IMR-90 (cell line): ENCODE measurements around the gene ALDH1A2. TPM values are rescaled to one million over a fixed set of nuclear protein-coding genes. Genes with fewer than 3 reads are reported as not detected.

ENCODE experiments used
- ATAC-seq: fragments of 200-7000 bp; cut with Tn5 transposase; 2 replicates; pipeline ENCODE4 v1.9.1; 2020; ENCODE audit warnings: low read depth, mild to moderate bottlenecking, moderate library complexity
- BruUV-seq: library from RNA; stranded (reverse); fragments of 400-500 nt; replicated peaks from 2 replicates; lab custom pipeline; 2021; lab: Mats Ljungman, UMichigan
- CTCF ChIA-PET: fragments of 300-600 bp; formaldehyde crosslinking; extraction: SDS; loops from one replicate; lab custom pipeline; 2021; ENCODE audit warnings: antibody characterized with exemption; lab: Yijun Ruan, JAX
- POLR2A ChIA-PET: fragments of 300-600 bp; sonication (Branson Sonifier 250); formaldehyde crosslinking; loops from one replicate; lab custom pipeline; 2022; ENCODE audit warnings: antibody characterized with exemption; ENCODE audit not compliant: unreplicated experiment; lab: Charles Lee
- DNase-seq: peaks from one replicate; pipeline ENCODE4 v3.0.0; 2013
- H2AFZ ChIP-seq: replicated peaks from 2 replicates; pipeline ENCODE3; 2013; ENCODE audit warnings: low read length, mild to moderate bottlenecking; ENCODE audit not compliant: poor library complexity
- H2AK5ac ChIP-seq: 2 replicates; pipeline ENCODE4 v1.6.1; 2013; ENCODE audit warnings: low read depth, low read length, inconsistent platforms
- H2AK9ac ChIP-seq: replicated peaks from 2 replicates; pipeline ENCODE3; 2013; ENCODE audit warnings: mild to moderate bottlenecking, low read depth, low read length, moderate library complexity; ENCODE audit not compliant: poor library complexity
- H2BK120ac ChIP-seq: 2 replicates; pipeline ENCODE4 v1.6.1; 2013; ENCODE audit warnings: low read depth, low read length, inconsistent platforms
- H2BK15ac ChIP-seq: 3 replicates; pipeline ENCODE4 v1.6.1; 2013; ENCODE audit warnings: low read depth, low read length, inconsistent platforms
- H2BK20ac ChIP-seq: 2 replicates; pipeline ENCODE4 v1.6.1; 2013; ENCODE audit warnings: low read depth, mild to moderate bottlenecking, inconsistent platforms, low read length, moderate library complexity
- H2BK5ac ChIP-seq: 2 replicates; pipeline ENCODE4 v1.6.1; 2013; ENCODE audit warnings: mild to moderate bottlenecking, low read depth, low read length, inconsistent platforms; ENCODE audit not compliant: poor library complexity, severe bottlenecking
- H3K14ac ChIP-seq: replicated peaks from 2 replicates; pipeline ENCODE4 v1.6.1; 2013; ENCODE audit warnings: low read depth, low read length, inconsistent platforms
- H3K18ac ChIP-seq: 2 replicates; pipeline ENCODE4 v1.6.1; 2013; ENCODE audit warnings: low read depth, low read length, control low read depth
- H3K23ac ChIP-seq: 2 replicates; pipeline ENCODE4 v1.6.1; 2013; ENCODE audit warnings: low read depth, low read length, inconsistent platforms
- H3K27ac ChIP-seq: 2 replicates; pipeline ENCODE4 v1.5.1; 2013; ENCODE audit warnings: mild to moderate bottlenecking, control low read depth, low read length; ENCODE audit not compliant: insufficient read depth
- H3K27me3 ChIP-seq: 2 replicates; pipeline ENCODE4 v1.6.1; 2013; ENCODE audit warnings: low read length; ENCODE audit not compliant: control insufficient read depth, insufficient read depth
- H3K36me3 ChIP-seq: 2 replicates; pipeline ENCODE4 v1.6.1; 2013; ENCODE audit warnings: low read length, mixed read lengths; ENCODE audit not compliant: control insufficient read depth, insufficient read depth
- H3K4ac ChIP-seq: 2 replicates; pipeline ENCODE4 v1.6.1; 2013; ENCODE audit warnings: low read depth, low read length, inconsistent platforms
- H3K4me1 ChIP-seq: 2 replicates; pipeline ENCODE4 v1.6.1; 2013; ENCODE audit warnings: low read length, mixed read lengths; ENCODE audit not compliant: control insufficient read depth, insufficient read depth
- H3K4me2 ChIP-seq: 2 replicates; pipeline ENCODE4 v1.6.1; 2013; ENCODE audit warnings: low read depth, mild to moderate bottlenecking, control low read depth, low read length, moderate library complexity
- H3K4me3 ChIP-seq: 2 replicates; pipeline ENCODE4 v1.5.1; 2013; ENCODE audit warnings: low read depth, mild to moderate bottlenecking, control low read depth, low read length, moderate library complexity; ENCODE audit not compliant: insufficient read depth
- H3K56ac ChIP-seq: 2 replicates; pipeline ENCODE4 v1.6.1; 2013; ENCODE audit warnings: low read length, inconsistent platforms; ENCODE audit not compliant: insufficient read depth; ENCODE audit errors: extremely low read depth
- H3K79me1 ChIP-seq, 2 experiments: 2 replicates each; pipeline ENCODE4 v1.6.1; 2013; ENCODE audit warnings: low read length in 2 of 2, inconsistent platforms in 1 of 2, low read depth in 1 of 2
- H3K9ac ChIP-seq: 2 replicates; pipeline ENCODE4 v1.6.1; 2013; ENCODE audit warnings: low read depth, low read length, control low read depth
- H3K9me1 ChIP-seq: 2 replicates; pipeline ENCODE4 v1.6.1; 2013; ENCODE audit warnings: low read length, inconsistent platforms; ENCODE audit not compliant: insufficient read depth
- H3K9me3 ChIP-seq: 2 replicates; pipeline ENCODE4 v1.6.1; 2013; ENCODE audit warnings: low read length; ENCODE audit not compliant: control insufficient read depth, insufficient read depth
- H4K20me1 ChIP-seq: 2 replicates; pipeline ENCODE4 v1.6.1; 2013; ENCODE audit warnings: low read length, inconsistent platforms; ENCODE audit not compliant: insufficient read depth
- H4K5ac ChIP-seq: 2 replicates; pipeline ENCODE4 v1.6.1; 2013; ENCODE audit warnings: mild to moderate bottlenecking, low read depth, low read length, control low read depth
- H4K8ac ChIP-seq, 2 experiments: 2 replicates each; pipeline ENCODE4 v1.6.1; 2013; ENCODE audit warnings: low read depth in 2 of 2, low read length in 2 of 2, control low read depth in 1 of 2, inconsistent platforms in 1 of 2
- H4K91ac ChIP-seq: 2 replicates; pipeline ENCODE4 v1.6.1; 2013; ENCODE audit warnings: low read depth, low read length, inconsistent platforms; ENCODE audit not compliant: insufficient read depth
- BHLHE40 ChIP-seq: fragments of 150-350 bp; IDR thresholded peaks from 2 replicates; pipeline ENCODE4 v1.6.1; 2016; ENCODE audit warnings: mild to moderate bottlenecking, low read depth, low read length
- CTCF ChIP-seq: conservative IDR thresholded peaks from 2 replicates; pipeline ENCODE4 v1.5.1; 2012; ENCODE audit warnings: mild to moderate bottlenecking, low read depth, low read length, improper control_type of control experiment
- MAFK ChIP-seq: IDR thresholded peaks from 2 replicates; pipeline ENCODE4 v1.6.1; 2012; ENCODE audit warnings: low read depth, low read length, improper control_type of control experiment
- MAZ ChIP-seq: IDR thresholded peaks from 2 replicates; pipeline ENCODE4 v1.6.1; 2012; ENCODE audit warnings: low read depth, mild to moderate bottlenecking, low read length, improper control_type of control experiment, moderate library complexity, borderline replicate concordance
- RCOR1 ChIP-seq: IDR thresholded peaks from 2 replicates; pipeline ENCODE4 v1.6.1; 2012; ENCODE audit warnings: mild to moderate bottlenecking, low read length, improper control_type of control experiment; ENCODE audit not compliant: insufficient replicate concordance
- SMC3 ChIP-seq: fragments of 150-350 bp; IDR thresholded peaks from 2 replicates; pipeline ENCODE4 v1.6.1; 2016; ENCODE audit warnings: low read depth, mild to moderate bottlenecking, antibody characterized with exemption, low read length, moderate library complexity
- WGBS, 2 experiments: methylation state at CpG; one replicate each; pipeline versions ENCODE4 v1.1.5 to v1.1.7; 2013; ENCODE audit warnings: missing lambda C conversion rate in 2 of 2; ENCODE audit not compliant: insufficient read length in 1 of 2; ENCODE audit errors: extremely low coverage in 2 of 2; 5-methylcytosine and 5-hydroxymethylcytosine counted together
- dilution Hi-C: fragments of 300-500 bp; cut with HindIII; formaldehyde crosslinking; loops from one replicate; pipeline ENCODE4 v1.14.3; 2018; ENCODE audit warnings: low sequenced_read_pairs; ENCODE audit not compliant: unreplicated experiment
- in situ Hi-C: fragments of 300-500 bp; cut with MboI; formaldehyde crosslinking; loops from 3 replicates; pipeline ENCODE4 v1.14.3; 2019; ENCODE audit warnings: low sequenced_read_pairs, inconsistent platforms, mixed read lengths
- intact Hi-C: fragments of 100-400 bp; cut with micrococcal nuclease; formaldehyde crosslinking; loops from 2 replicates; pipeline ENCODE4 v1.10.0; 2022
- polyA plus RNA-seq, 3 experiments: library from polyadenylated mRNA; depleted of rRNA; stranded (reverse); fragments of >200 nt; gene quantifications; 2 replicates each; pipeline ENCODE4 v1.2.3, GENCODE V29; 2012; ENCODE audit warnings: low replicate concordance in 1 of 3
- total RNA-seq: library from RNA; depleted of rRNA; stranded (reverse); fragments of >200 nt; gene quantifications from 2 replicates; pipeline ENCODE4 v1.2.3, GENCODE V29; 2012
- TF ChIP-seq, protein P1 (sequence below): fragments of 150-350 bp; IDR thresholded peaks from 2 replicates; pipeline ENCODE4 v1.6.1; 2016; ENCODE audit warnings: low read depth, mild to moderate bottlenecking, low read length, moderate library complexity, borderline replicate concordance

ALDH1A2 gene
- total and polyA plus RNA-seq, 2 of the 4 experiments (the other 2 are of a cell fraction) = not detected

DNA sequence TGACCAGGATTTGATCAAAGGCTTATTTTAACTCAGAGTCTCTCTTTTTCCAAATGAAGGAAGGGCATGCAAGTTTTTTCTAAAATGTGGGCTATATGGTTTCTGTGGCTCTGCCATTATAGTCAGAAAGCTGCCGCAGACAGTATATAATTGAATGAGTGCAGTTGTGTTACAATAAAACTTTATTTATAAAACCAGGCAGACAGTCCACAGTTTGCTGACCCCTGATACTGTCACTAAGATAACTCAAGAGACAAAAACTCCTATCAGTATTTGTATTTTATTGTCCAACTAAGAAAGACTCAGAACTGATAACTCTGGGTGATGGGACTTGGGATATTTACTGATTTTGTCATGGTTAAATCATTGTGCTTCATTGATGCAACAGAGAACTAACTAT, 4.9 kb downstream of the ALDH1A2 start:
- Histone ChIP-seq H3K56ac (no peak overlapping the region), H3K27ac (no peak overlapping the region), H2BK15ac (no peak overlapping the region), H2BK5ac (no peak overlapping the region), H2AK9ac (no peak overlapping the region), H4K20me1 (no peaks in the 10 kb centered on the region), H3K36me3 (no peaks in the 10 kb centered on the region), H2AK5ac (no peak overlapping the region), H3K18ac (no peak overlapping the region), H2BK20ac (no peak overlapping the region), H3K9me1 (no peaks in the 10 kb centered on the region), H3K79me1 (no peaks in the 10 kb centered on the region), H2BK120ac (no peak overlapping the region), H3K4me3 (no peak overlapping the region), H4K91ac (no peak overlapping the region), H3K23ac (no peak overlapping the region), H3K4ac (no peak overlapping the region), H2AFZ (no peak overlapping the region), H3K4me1 (no peaks in the 10 kb centered on the region), H3K4me2 (no peak overlapping the region), H3K9ac (no peak overlapping the region), H3K14ac (no peak overlapping the region), H4K8ac (no peak overlapping the region), H3K9me3 (peaks cover 8% of the 10 kb centered on the region), H4K5ac (no peak overlapping the region), H3K27me3 (peaks cover 26% of the 10 kb centered on the region)
- ChIA-PET POLR2A (no interaction called here), CTCF (interaction anchor here (0.8 to 1.2 kb wide), 2 partner anchors 10 to 18 kb away, joined by 3 read pairs; no protein-coding TSS in a partner anchor)
- DNase-seq (no peak), ATAC-seq (no peak)
- no TSS peak for BruUV-seq
- intact Hi-C loops (no loop called here), dilution Hi-C loops (no loop called here), in situ Hi-C loops (no loop called here)
- TF ChIP-seq MAZ (no peak), SMC3 (no peak), RCOR1 (no peak), CTCF (no peak), MAFK (no peak), BHLHE40 (no peak)
- TF ChIP-seq, protein P1, sequence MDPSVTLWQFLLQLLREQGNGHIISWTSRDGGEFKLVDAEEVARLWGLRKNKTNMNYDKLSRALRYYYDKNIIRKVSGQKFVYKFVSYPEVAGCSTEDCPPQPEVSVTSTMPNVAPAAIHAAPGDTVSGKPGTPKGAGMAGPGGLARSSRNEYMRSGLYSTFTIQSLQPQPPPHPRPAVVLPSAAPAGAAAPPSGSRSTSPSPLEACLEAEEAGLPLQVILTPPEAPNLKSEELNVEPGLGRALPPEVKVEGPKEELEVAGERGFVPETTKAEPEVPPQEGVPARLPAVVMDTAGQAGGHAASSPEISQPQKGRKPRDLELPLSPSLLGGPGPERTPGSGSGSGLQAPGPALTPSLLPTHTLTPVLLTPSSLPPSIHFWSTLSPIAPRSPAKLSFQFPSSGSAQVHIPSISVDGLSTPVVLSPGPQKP = no peak
- no CpG with 5 or more reads among the region's 1 CpG for WGBS, 2 experiments
